ENCODE results near the gene GLP1R.

DNA sequence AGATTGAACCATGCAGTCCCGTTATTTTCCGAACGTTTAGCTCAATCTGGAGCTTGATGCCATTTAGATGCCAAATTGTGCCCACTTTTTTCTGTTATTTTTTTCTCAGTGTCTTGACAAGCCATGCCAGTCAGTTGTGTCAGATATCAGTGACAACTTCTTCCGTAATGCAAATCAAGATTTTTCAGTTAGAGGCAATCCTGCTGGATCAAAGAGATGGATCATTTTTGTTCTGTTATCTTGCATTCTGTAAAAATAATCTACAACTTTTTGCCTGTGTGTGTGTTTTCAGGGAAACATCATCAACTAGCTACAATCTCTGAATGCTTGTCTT, 31.1 kb upstream of the GLP1R start:
- TF ChIP-seq POLR2A (IDR thresholded peaks at IDR 0.05) = no peak
- no peak for TF ChIP-seq CTCF (IDR thresholded peaks at IDR 0.05)
